ENCODE measurements around the gene ITGB1. TPM values are rescaled to one million over a fixed set of nuclear protein-coding genes. Genes with fewer than 3 reads are reported as not detected.
A peak's percentile ranks its signal among the peaks of the same experiment; 100 is the strongest.
"Not testable (repeated sequence)": the region's sequence is repeated elsewhere in the genome, so short reads cannot be mapped to it uniquely, and the experiment has no call there.

Gene ITGB1
- total and polyA plus RNA-seq, 5 experiments from 2014 or later = 26.1 to 107 (median 34.2) TPM

GRCh38 chr10:32911285-32912016 is 46.6 kb downstream of the ITGB1 start:
- peaks cover 0 to 4% (median 0%) of the 10 kb centered on the region in 4 donors for H3K4me1 Mint-ChIP-seq
- no peaks in the 10 kb centered on the region for H3K27me3 Mint-ChIP-seq
- peaks cover 0 to 3% (median 0%) of the 10 kb centered on the region in 9 donors for H3K9me3 Mint-ChIP-seq
- DNase-seq (no peak), ATAC-seq (no peak)
- peaks cover 29 to 80% (median 51%) of the 10 kb centered on the region in 3 donors for H3K36me3 Mint-ChIP-seq
- H3K4me3 Mint-ChIP-seq = no peak overlapping the region
- POLR2A ChIA-PET = no interaction called here
- H3K27ac Mint-ChIP-seq = no peak overlapping the region

GRCh38 chr10:32909970-32910369 is 48.1 kb downstream of the ITGB1 start:
- H3K4me1 Mint-ChIP-seq, H3K27ac Mint-ChIP-seq, H3K27me3 Mint-ChIP-seq, POLR2A ChIA-PET, H3K9me3 Mint-ChIP-seq, ATAC-seq, H3K4me3 Mint-ChIP-seq, DNase-seq: not testable (repeated sequence)
- H3K36me3 Mint-ChIP-seq = peaks cover 32 to 74% (median 41%) of the 10 kb centered on the region in 3 donors

GRCh38 chr10:32909456-32909855 is 48.6 kb downstream of the ITGB1 start:
- Mint-ChIP-seq H3K36me3 (peaks cover 28 to 69% (median 35%) of the 10 kb centered on the region in 3 donors), H3K27ac (no peak overlapping the region)

DNA sequence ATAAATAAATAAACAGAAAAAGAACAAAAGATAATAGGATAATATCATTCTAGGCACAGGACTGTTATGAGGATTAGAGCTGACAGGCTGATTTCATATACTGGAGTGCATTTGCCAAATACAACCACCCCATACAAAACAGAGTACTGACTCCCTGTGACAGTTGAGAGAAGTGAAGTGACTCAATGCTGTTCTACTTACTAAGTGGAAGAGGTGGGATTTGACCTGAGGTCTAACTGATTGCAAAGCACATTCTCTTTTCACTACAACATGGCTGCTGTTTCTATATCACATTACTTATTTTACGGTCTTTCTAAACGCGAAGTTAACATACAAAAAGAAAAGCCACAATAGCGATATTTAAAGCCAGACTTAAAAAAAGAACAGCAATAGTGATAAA is 51.4 kb downstream of the ITGB1 start:
- no peak for ATAC-seq

More at GRCh38 chr10:32909456-32909855, 48.6 kb downstream of the ITGB1 start:
- DNase-seq = no peak
- POLR2A ChIA-PET = no interaction called here
- Mint-ChIP-seq H3K4me3 (no peak overlapping the region), H3K27me3 (no peaks in the 10 kb centered on the region), H3K9me3 (peaks cover 0 to 3% (median 0%) of the 10 kb centered on the region in 9 donors), H3K4me1 (peaks cover 0 to 2% (median 0%) of the 10 kb centered on the region in 4 donors)
- ATAC-seq = no peak

GRCh38 chr10:32905466-32905865 is 52.6 kb downstream of the ITGB1 start:
- POLR2A ChIA-PET = no interaction called here
- Mint-ChIP-seq H3K36me3 (peaks cover 14 to 58% (median 20%) of the 10 kb centered on the region in 3 donors), H3K27ac (no peak overlapping the region), H3K27me3 (no peaks in the 10 kb centered on the region), H3K9me3 (no peaks in the 10 kb centered on the region), H3K4me3 (no peak overlapping the region), H3K4me1 (no peaks in the 10 kb centered on the region)
- ATAC-seq (no peak), DNase-seq (no peak)

More for the DNA sequence above, 51.4 kb downstream of the ITGB1 start:
- no peak for DNase-seq
- POLR2A ChIA-PET = no interaction called here
- Mint-ChIP-seq H3K27ac (no peak overlapping the region), H3K4me1 (no peaks in the 10 kb centered on the region), H3K36me3 (peaks cover 17 to 64% (median 26%) of the 10 kb centered on the region in 3 donors), H3K4me3 (peak overlapping the region in 1 of 10 donors; percentile 22), H3K9me3 (no peaks in the 10 kb centered on the region), H3K27me3 (no peaks in the 10 kb centered on the region)

DNA sequence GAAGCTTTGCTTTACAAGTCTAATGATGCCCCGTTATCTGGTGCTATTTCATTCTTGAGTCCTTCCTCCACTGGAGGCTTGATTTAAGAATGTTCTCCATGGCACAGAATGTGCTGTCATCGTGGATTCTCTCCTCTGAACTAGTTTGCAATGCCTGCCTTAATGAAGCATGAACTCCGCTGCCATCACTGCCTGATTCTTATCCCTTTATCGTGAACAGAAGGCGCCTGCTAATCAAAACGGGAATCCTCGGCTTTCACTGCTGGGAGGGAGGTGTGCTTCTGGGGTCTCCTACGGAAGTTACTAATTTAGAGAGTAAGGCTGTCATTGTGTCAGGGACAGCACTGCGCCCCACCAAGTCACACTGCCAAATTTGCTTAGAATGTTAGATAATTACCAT is 56.2 kb downstream of the ITGB1 start:
- H3K4me1 Mint-ChIP-seq = peaks cover 0 to 3% (median 0%) of the 10 kb centered on the region in 4 donors
- ATAC-seq (no peak), DNase-seq (no peak)
- H3K9me3 Mint-ChIP-seq = no peaks in the 10 kb centered on the region
- H3K4me3 Mint-ChIP-seq = no peak overlapping the region
- POLR2A ChIA-PET = no interaction called here
- H3K36me3 Mint-ChIP-seq = peaks cover 10 to 49% (median 26%) of the 10 kb centered on the region in 3 donors
- no peak overlapping the region for H3K27ac Mint-ChIP-seq
- H3K27me3 Mint-ChIP-seq = no peaks in the 10 kb centered on the region

DNA sequence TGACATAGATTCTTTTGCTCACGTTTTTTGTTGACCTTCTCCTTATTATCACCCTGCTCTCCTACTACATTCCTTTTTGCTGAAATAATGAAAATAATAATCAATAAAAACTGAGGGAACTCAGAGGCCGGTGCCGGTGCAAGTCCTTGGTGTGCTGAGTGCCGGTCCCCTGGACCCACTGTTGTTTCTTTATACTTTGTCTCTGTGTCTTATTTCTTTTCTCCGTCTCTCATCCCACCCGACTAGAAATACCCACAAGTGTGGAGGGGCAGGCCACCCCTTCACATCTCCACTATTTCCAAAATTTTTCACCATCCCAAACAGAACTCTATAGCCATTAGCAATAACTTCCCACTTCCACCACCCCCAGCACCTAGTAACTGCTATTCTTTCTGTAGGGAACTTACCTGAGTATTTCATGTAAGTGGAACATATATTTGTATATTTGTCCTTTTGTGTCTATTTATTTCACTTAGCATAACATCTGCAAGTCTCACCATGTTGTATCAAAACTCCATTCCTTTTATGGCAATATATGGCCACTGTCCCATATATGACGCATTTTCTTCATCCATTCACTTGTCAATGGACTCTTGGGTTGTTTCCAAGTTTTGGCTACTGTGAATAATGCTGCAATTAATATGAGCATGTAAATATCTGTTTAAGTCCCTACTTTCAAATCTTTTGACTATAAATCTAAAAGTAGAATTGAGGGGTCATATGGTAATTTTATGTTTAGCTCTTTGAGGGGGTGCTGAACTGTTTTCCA is 62.6 kb downstream of the ITGB1 start:
- H3K36me3 Mint-ChIP-seq = peaks cover 7 to 25% (median 22%) of the 10 kb centered on the region in 3 donors
- H3K27ac Mint-ChIP-seq = not testable (repeated sequence)

DNA sequence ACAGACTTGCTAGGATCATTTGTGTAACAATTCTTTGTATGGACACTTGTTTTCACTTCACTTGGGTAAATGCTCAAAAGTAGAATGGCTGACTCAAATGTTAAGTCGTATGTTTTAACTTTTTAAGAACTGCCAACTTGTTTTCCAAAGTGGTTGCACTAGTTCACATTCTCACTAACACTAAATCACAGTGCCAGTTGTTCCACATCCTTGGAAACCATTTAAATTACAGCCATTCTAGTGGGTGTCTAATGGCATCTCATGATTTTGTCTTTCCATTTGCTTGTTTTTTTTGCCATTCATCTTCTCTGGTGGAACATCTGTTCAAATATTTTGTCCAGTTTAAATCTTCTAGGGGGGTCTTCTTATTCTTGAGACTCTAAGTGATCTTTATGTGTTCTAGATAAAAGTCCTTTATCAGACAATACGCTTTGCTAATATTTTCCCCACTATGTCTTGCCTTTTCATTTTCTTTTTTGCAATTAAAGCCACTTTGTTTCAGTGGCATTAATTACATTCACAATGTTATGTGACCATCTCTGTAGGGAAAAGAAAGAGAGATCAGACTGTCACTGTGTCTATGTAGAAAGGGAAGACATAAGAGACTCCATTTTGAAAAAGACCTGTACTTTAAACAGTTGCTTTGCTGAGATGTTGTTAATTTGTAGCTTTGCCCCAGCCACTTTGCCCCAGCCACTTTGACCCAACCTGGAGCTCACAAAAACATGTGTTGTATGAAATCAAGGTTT is 63.9 kb downstream of the ITGB1 start:
- ATAC-seq (no peak), DNase-seq (no peak)
- no peak overlapping the region for H3K4me3 Mint-ChIP-seq
- peaks cover 7 to 25% (median 17%) of the 10 kb centered on the region in 3 donors for H3K36me3 Mint-ChIP-seq
- peaks cover 3 to 6% (median 5%) of the 10 kb centered on the region in 4 donors for H3K4me1 Mint-ChIP-seq
- no peaks in the 10 kb centered on the region for H3K9me3 Mint-ChIP-seq
- no peaks in the 10 kb centered on the region for H3K27me3 Mint-ChIP-seq
- POLR2A ChIA-PET = no interaction called here
- H3K27ac Mint-ChIP-seq = no peak overlapping the region

More for the DNA sequence above, 62.6 kb downstream of the ITGB1 start:
- H3K4me3 Mint-ChIP-seq, H3K4me1 Mint-ChIP-seq, DNase-seq, ATAC-seq, H3K9me3 Mint-ChIP-seq, H3K27me3 Mint-ChIP-seq, POLR2A ChIA-PET: not testable (repeated sequence)

DNA sequence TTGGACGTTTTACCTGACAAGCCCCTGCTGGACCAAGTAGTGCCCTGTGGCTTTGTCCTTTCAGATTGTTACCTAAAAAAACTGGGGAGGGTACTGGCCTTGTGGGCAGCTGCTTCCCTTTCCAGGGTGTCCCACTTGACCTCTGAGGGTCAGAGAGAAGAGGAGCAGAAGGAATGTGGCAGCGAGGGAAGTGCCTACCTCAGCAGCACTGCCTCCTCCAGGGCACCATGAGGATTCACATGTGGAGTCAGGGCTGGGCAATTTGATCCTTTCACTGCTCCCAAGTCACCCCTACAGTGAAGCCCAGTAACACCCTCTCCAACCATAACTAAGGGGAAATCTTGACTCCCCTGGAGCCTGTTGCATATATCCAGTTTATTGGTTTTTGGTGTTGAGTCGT is 64.6 kb downstream of the ITGB1 start:
- ATAC-seq (no peak), DNase-seq (no peak)
- H3K4me3 Mint-ChIP-seq = no peak overlapping the region
- no peaks in the 10 kb centered on the region for H3K9me3 Mint-ChIP-seq
- H3K4me1 Mint-ChIP-seq = peaks cover 3 to 6% (median 5%) of the 10 kb centered on the region in 4 donors
- no peak overlapping the region for H3K27ac Mint-ChIP-seq
- POLR2A ChIA-PET = no interaction called here
- H3K36me3 Mint-ChIP-seq = peaks cover 7 to 25% (median 15%) of the 10 kb centered on the region in 3 donors
- H3K27me3 Mint-ChIP-seq = no peaks in the 10 kb centered on the region

DNA sequence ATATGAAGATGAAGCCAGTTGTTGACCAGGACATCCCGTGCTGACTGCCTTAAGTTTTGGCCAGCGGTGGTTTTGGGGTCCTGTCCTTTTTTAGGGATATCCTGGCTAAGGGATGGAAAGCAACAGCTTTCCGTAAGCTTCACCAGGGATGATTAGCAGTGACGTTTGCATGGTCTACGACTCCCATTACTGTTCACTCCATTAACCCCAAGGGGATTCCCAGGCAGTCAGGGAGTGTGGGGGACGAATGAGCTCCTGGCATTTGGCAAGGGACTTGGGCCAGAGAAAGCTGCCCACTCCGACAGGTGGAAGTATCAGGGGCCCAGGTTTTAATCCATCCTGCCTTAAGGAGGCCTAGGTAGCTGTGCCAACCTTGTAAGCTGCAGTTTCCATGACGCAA is 66.8 kb downstream of the ITGB1 start:
- H3K4me1 Mint-ChIP-seq = peaks cover 0 to 6% (median 5%) of the 10 kb centered on the region in 4 donors
- peaks cover 0 to 7% (median under 1%) of the 10 kb centered on the region in 3 donors for H3K36me3 Mint-ChIP-seq
- H3K27me3 Mint-ChIP-seq = no peaks in the 10 kb centered on the region
- no peaks in the 10 kb centered on the region for H3K9me3 Mint-ChIP-seq
- ATAC-seq (no peak), DNase-seq (no peak)
- H3K4me3 Mint-ChIP-seq = no peak overlapping the region
- H3K27ac Mint-ChIP-seq = no peak overlapping the region
- POLR2A ChIA-PET = no interaction called here

GRCh38 chr10:32890444-32890843 is 67.6 kb downstream of the ITGB1 start:
- POLR2A ChIA-PET = no interaction called here
- DNase-seq (no peak), ATAC-seq (no peak)
- Mint-ChIP-seq H3K36me3 (peaks cover 0 to 2% (median 0%) of the 10 kb centered on the region in 3 donors), H3K27ac (no peak overlapping the region), H3K4me3 (no peak overlapping the region), H3K9me3 (no peaks in the 10 kb centered on the region), H3K4me1 (peaks cover 0 to 6% (median 5%) of the 10 kb centered on the region in 4 donors), H3K27me3 (no peaks in the 10 kb centered on the region)

DNA sequence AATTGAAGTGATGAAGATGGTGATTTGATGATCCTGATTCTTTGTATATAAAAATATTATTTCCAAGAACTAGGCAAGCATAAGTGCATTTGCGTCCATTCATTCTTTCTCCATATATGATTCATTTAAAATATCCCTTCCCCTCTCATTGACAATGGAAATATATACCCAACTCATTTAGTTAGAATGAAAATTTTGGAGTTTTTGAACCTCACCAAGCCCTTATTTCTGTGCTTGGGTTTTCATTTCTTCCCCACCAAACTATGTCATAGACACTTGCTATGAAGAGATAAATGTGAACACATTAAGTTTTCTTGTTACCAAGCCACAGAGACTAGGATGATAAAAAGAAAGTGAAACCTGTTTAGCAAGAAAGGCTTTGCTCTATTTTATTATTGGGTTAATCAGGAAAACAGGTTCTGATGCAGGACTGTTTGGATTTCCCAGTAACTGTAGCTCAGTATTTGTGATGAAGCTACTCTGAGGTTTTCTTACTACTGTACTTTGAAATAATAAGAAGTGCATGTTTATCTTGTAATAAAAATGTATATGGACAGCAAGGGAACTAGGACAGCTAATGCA is 68.3 kb downstream of the ITGB1 start:
- H3K36me3 Mint-ChIP-seq = peaks cover 0 to 2% (median 0%) of the 10 kb centered on the region in 3 donors
- no peaks in the 10 kb centered on the region for H3K27me3 Mint-ChIP-seq
- H3K9me3 Mint-ChIP-seq = no peaks in the 10 kb centered on the region
- DNase-seq = no peak
- ATAC-seq = no peak
- POLR2A ChIA-PET = no interaction called here
- peaks cover 0 to 6% (median 5%) of the 10 kb centered on the region in 4 donors for H3K4me1 Mint-ChIP-seq
- no peak overlapping the region for H3K27ac Mint-ChIP-seq
- no peak overlapping the region for H3K4me3 Mint-ChIP-seq
